SJSA1 (cell line): ENCODE results near the gene ZNF226. TPM values are rescaled to one million over a fixed set of nuclear protein-coding genes. Genes with fewer than 3 reads are reported as not detected.
A peak's percentile ranks its signal among the peaks of the same experiment; 100 is the strongest.
"Not testable (repeated sequence)": the region's sequence is repeated elsewhere in the genome, so short reads cannot be mapped to it uniquely, and the experiment has no call there.

Source experiments
- DNase-seq, 2 experiments: peaks; one replicate each; pipeline ENCODE4 v3.0.0-alpha.2; 2015 to 2020; ENCODE audit warnings: low spot score in 2 of 2, low read depth in 1 of 2
- H3K27ac ChIP-seq: fragments of 250-450 bp; sonication (Bioruptor Pico); 2 replicates; pipeline ENCODE4 v1.5.1; 2020; ENCODE audit warnings: mild to moderate bottlenecking, moderate library complexity
- H3K27me3 ChIP-seq: fragments of 250-450 bp; sonication (Bioruptor Pico); replicated peaks from 2 replicates; pipeline ENCODE4 v1.5.1; 2020; ENCODE audit warnings: mild to moderate bottlenecking, moderate library complexity
- H3K36me3 ChIP-seq: fragments of 250-450 bp; sonication (Bioruptor Pico); 2 replicates; pipeline ENCODE4 v1.5.1; 2020; ENCODE audit warnings: mild to moderate bottlenecking
- H3K4me1 ChIP-seq: fragments of 250-450 bp; sonication (Bioruptor Pico); replicated peaks from 2 replicates; pipeline ENCODE4 v1.6.1; 2021; ENCODE audit warnings: mild to moderate bottlenecking
- H3K4me3 ChIP-seq: fragments of 250-450 bp; sonication (Bioruptor Pico); 2 replicates; pipeline ENCODE4 v1.5.1; 2020; ENCODE audit warnings: mild to moderate bottlenecking
- H3K9me3 ChIP-seq: fragments of 250-450 bp; sonication (Bioruptor Pico); replicated peaks from 2 replicates; pipeline ENCODE4 v1.5.1; 2020; ENCODE audit warnings: mild to moderate bottlenecking
- total RNA-seq: library from RNA; depleted of rRNA; stranded (reverse); fragments of >200 nt; shearing (Covaris generic); gene quantifications from 2 replicates; pipeline ENCODE4 v1.2.3, GENCODE V29; 2014; rRNA removed

Gene ZNF226
- 15.4 and 20.5 TPM in 2 replicates for total RNA-seq

DNA sequence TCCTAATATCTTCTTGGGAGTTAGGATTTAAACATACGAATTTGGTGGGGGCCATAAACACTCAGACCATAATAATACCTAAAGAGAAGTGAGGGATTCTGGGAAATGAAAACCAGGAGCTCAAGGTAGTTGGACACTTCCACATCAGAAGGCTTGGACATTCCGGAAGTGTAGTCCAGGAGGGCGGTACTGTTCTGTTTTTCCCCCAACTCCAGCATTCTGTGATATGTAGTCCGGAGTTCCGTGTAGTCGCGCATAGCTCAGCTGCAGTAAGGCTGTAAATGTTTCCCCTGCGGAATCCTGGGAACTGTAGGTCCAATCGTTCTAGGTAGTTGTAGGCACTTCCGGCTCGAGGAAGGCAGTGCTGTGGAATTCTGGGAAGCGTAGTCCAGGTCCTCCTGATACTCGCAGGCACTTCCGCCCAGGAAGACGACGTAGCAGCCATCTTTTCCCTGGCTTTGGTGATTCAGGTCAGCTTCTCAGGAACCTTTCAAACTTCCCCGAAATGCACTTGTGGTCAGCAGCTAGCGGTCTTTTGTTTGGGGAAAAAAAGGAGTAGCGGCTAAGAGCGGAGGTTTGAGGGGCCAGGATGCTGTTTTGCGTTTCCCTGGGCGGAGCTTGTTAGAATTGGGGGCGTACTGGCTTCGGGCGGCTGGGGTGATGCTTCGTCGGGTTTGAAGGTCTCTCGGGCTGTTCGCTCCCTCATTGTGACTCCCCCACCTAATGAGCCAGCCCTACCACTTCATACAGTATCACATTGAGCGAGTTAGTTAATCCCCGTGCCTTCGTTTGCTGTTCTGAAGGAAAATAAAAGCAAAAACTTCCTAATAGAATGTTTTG lies at the start of gene ZNF226:
TSS of gene ZNF226 (plus strand) at position 428 of the 840 bp plus-strand sequence. CDS start 4,981 bp downstream, outside the sequence.
- Histone ChIP-seq H3K36me3 (peaks cover 29% of the 10 kb centered on the region), H3K9me3 (peaks cover 3% of the 10 kb centered on the region), H3K27me3 (no peaks in the 10 kb centered on the region), H3K27ac (peak within 1 kb of the TSS; percentile 62), H3K4me3 (peak within 1 kb of the TSS; percentile 59), H3K4me1 (peaks cover 4% of the 10 kb centered on the region; the same call in 1 of the 2 replicates)
- DNase-seq: peak; percentile 90 to 95

DNA sequence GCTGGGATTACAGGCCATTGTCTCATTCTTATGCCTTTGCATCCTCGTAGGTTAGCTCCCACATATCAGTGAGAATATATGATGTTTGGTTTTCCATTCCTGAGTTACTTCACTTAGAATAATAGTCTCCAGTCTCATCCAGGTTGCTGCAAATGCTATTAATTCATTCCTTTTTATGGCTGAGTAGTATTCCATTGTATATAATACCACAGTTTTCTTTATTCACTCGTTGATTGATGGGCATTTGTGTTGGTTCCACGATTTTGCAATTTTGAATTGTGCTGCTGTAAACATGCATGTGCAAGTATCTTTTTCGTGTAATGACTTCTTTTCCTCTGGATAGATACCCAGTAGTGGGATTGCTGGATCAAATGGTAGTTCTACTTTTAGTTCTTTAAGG lies 43.7 kb upstream of the ZNF226 start:
- not testable (repeated sequence) for H3K9me3 ChIP-seq, DNase-seq, H3K4me3 ChIP-seq, H3K27ac ChIP-seq, H3K4me1 ChIP-seq, H3K27me3 ChIP-seq
- H3K36me3 ChIP-seq: peaks cover 77% of the 10 kb centered on the region

- H3K36me3 ChIP-seq: peaks cover 56% of the 10 kb centered on the region
- no peaks in the 10 kb centered on the region for H3K4me1 ChIP-seq
- H3K27ac ChIP-seq: no peak overlapping the region
- H3K9me3 ChIP-seq: peaks cover 14% of the 10 kb centered on the region
- DNase-seq: no peak
- no peak overlapping the region for H3K4me3 ChIP-seq
- no peaks in the 10 kb centered on the region for H3K27me3 ChIP-seq
Measured at GRCh38 chr19:44131955-44132354, 32.9 kb upstream of the ZNF226 start.

DNA sequence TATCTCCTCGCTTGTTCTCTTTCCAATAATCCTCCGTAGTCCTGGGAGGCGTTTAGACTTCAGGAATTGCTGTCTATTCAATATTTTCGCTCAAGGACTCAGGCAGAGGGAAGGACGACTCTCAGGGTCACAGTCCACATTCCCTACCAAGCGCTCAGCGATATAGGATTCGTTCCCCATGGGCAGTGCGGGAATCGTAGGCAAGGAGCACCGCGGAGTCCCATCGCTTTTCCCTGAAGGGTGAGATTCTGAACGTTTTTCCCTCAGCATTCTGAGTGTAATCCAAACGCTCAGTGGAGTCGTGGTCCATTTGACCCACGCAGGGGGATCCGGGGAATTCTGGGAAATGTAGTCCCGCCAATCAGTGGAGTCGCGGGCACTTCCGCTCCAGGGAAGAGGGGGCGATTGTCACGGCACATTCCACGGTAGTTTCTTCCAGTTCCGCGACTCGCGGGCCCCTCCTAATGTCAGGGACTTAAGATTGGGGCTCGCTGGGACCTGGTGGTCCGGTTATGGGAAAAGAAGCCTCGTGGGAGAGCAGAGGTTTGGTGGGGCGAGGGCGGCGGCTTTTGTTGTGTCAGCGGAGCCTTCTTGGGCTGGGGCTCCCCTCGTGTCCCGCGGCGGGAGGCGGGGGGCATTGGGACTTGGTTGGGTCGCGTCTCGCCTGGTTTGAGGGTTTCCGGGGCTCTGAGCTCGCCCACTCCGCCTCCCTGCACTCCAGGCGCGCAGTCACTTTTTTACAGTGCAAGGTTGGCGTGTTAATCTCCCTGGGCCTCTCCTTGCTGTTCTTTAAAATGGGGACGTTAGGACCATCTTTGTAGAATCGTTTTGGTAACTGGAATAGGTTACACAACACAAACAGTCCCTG lies 23.5 kb upstream of the ZNF226 start, which contains the start of gene ZNF234:
TSS of gene ZNF234 (plus strand) at position 364 of the 868 bp plus-strand sequence. CDS start 3,079 bp downstream, outside the sequence.
- peak within 1 kb of the TSS; percentile 47 for H3K27ac ChIP-seq
- DNase-seq: peak; percentile 85
- H3K9me3 ChIP-seq: no peaks in the 10 kb centered on the region
- H3K36me3 ChIP-seq: peaks cover 26% of the 10 kb centered on the region
- peaks cover 5% of the 10 kb centered on the region for H3K4me1 ChIP-seq
- peak within 1 kb of the TSS; percentile 58 for H3K4me3 ChIP-seq
- H3K27me3 ChIP-seq: no peaks in the 10 kb centered on the region

GRCh38 chr19:44142059-44142433 lies 22.9 kb upstream of the ZNF226 start:
- no peaks in the 10 kb centered on the region for H3K27me3 ChIP-seq

GRCh38 chr19:44149776-44150175 lies 15.1 kb upstream of the ZNF226 start:
- H3K4me1 ChIP-seq: no peaks in the 10 kb centered on the region
- no peaks in the 10 kb centered on the region for H3K27me3 ChIP-seq
- H3K36me3 ChIP-seq: peaks cover 87% of the 10 kb centered on the region
- DNase-seq: no peak
- no peak overlapping the region for H3K27ac ChIP-seq
- no peak overlapping the region for H3K4me3 ChIP-seq
- no peaks in the 10 kb centered on the region for H3K9me3 ChIP-seq

More at GRCh38 chr19:44142059-44142433, 22.9 kb upstream of the ZNF226 start:
- Histone ChIP-seq H3K4me3 (peak overlapping the region; percentile 58), H3K9me3 (no peaks in the 10 kb centered on the region), H3K4me1 (peaks cover 5% of the 10 kb centered on the region), H3K27ac (no peak overlapping the region; the same call in 1 of the 2 replicates), H3K36me3 (peaks cover 30% of the 10 kb centered on the region)
- peak in 1 of 2 experiments; percentile 26 for DNase-seq

DNA sequence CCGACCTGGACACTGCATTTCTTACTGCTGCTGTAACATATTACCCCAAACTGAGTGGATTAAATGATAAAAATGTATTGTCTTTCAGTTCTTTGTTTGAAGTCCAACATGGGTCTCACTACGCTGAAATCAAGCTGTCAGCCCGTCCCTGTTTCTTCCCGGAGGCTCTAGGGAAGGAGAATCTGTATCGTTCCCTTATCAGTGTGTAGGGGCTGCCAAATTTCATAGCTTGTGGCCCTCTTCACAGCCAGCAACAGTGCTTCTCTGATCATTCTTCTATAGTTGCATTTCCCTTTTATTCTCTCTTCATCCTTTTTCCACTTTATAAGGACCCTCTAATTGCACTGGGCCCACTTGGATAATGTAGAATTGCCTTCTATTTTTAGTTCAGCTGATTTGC lies 13.4 kb upstream of the ZNF226 start:
- Histone ChIP-seq H3K27me3 (no peaks in the 10 kb centered on the region), H3K36me3 (peaks cover 87% of the 10 kb centered on the region), H3K9me3 (peaks cover 13% of the 10 kb centered on the region), H3K27ac (no peak overlapping the region), H3K4me1 (no peaks in the 10 kb centered on the region), H3K4me3 (no peak overlapping the region)
- no peak for DNase-seq

GRCh38 chr19:44156475-44156874 lies 8.4 kb upstream of the ZNF226 start:
- DNase-seq: no peak
- Histone ChIP-seq H3K27me3 (no peaks in the 10 kb centered on the region; the same call in 1 of the 2 replicates), H3K4me1 (no peaks in the 10 kb centered on the region), H3K9me3 (peaks cover 24% of the 10 kb centered on the region), H3K36me3 (peaks cover 59% of the 10 kb centered on the region), H3K4me3 (no peak overlapping the region), H3K27ac (no peak overlapping the region)

DNA sequence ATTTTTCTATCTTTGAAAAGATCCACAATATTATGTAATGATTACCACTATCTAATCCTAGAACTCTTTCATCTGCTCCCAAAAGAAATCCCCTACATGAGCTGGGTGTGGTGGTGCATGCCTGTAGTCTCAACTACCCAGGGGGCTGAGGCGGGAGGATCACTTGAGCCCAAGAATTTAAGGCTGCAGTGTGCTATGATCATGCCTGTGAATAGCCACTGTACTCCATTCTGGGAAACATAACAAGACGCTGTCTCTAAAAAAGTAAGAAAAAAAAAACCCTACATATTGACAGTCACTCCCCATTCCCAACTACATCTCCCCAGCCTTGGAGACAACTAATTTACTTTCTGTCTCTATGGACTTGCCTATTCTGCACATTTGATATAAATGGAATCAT lies 1.1 kb upstream of the ZNF226 start:
- H3K36me3 ChIP-seq: peaks cover 19% of the 10 kb centered on the region

DNA sequence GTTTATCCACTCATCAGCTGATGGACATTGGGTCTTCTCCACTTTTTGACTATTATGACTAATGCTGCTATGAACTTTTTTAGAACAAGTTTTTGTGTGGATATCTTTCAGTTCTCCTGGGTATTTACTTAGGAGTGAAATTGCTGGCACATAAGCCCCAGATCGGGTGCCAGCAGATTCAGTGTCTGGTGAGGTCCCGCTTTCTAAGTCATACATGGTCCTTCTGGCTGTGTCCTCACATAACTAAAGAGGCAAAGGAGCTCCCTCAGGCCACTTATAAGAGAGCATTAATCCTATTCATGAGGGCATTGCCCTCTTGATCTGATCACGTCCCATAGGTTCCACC lies 600 bp upstream of the ZNF226 start:
- Histone ChIP-seq H3K4me1 (peaks cover 4% of the 10 kb centered on the region; the same call in 1 of the 2 replicates), H3K4me3 (peak overlapping the region; percentile 59), H3K27ac (no peak overlapping the region), H3K9me3 (peaks cover 5% of the 10 kb centered on the region), H3K36me3 (peaks cover 23% of the 10 kb centered on the region), H3K27me3 (no peaks in the 10 kb centered on the region)
- DNase-seq: no peak

More for the DNA sequence above, 1.1 kb upstream of the ZNF226 start:
- Histone ChIP-seq H3K4me3 (no peak overlapping the region), H3K27ac (no peak overlapping the region), H3K9me3 (peaks cover 8% of the 10 kb centered on the region), H3K27me3 (no peaks in the 10 kb centered on the region), H3K4me1 (peaks cover 4% of the 10 kb centered on the region; the same call in 1 of the 2 replicates)
- no peak for DNase-seq

- not testable (repeated sequence) for H3K9me3 ChIP-seq, H3K27me3 ChIP-seq, H3K4me3 ChIP-seq, DNase-seq, H3K27ac ChIP-seq, H3K4me1 ChIP-seq
- H3K36me3 ChIP-seq: peaks cover 84% of the 10 kb centered on the region
Measured at GRCh38 chr19:44170660-44171059, 5.8 kb downstream of the ZNF226 start.

DNA sequence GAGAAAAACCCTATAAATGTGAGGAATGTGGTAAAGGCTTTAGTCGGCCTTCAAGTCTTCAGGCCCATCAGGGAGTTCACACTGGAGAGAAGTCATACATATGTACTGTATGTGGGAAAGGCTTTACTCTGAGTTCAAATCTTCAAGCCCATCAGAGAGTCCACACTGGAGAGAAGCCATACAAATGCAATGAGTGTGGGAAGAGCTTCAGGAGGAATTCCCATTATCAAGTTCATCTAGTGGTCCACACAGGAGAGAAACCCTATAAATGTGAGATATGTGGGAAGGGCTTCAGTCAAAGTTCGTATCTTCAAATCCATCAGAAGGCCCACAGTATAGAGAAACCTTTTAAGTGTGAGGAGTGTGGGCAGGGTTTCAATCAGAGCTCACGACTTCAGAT lies 11.7 kb downstream of the ZNF226 start:
- Histone ChIP-seq H3K27me3 (no peaks in the 10 kb centered on the region), H3K4me3 (no peak overlapping the region), H3K27ac (no peak overlapping the region), H3K36me3 (peaks cover 61% of the 10 kb centered on the region), H3K9me3 (peaks cover 15% of the 10 kb centered on the region), H3K4me1 (no peaks in the 10 kb centered on the region)
- no peak for DNase-seq

GRCh38 chr19:44180968-44181367 lies 16.1 kb downstream of the ZNF226 start:
- H3K36me3 ChIP-seq: peaks cover 19% of the 10 kb centered on the region
- H3K4me3 ChIP-seq: no peak overlapping the region
- H3K4me1 ChIP-seq: no peaks in the 10 kb centered on the region
- H3K27ac ChIP-seq: no peak overlapping the region
- DNase-seq: no peak
- peaks cover 17% of the 10 kb centered on the region for H3K9me3 ChIP-seq
- H3K27me3 ChIP-seq: no peaks in the 10 kb centered on the region
